ENCODE data around the gene OR6A2.

DNA sequence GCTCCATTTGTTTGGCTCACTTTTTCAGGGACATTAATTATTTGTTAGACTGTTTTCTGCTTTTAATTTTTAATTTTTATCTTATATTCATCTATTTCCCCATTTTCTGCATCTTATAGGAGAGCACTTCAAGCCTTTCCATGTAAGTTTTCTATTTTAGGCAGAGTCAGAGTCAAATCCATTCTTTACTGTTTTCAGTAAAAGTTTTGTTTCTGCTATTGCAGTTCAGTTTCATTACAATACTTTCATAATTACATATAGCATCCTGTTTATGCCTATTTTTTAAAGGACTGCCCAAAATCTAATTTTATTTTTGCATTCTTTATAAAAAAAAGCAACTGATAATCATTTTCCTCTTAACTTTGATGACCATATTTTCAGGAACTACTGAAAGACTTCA is 42.2 kb upstream of the OR6A2 start:
- TF ChIP-seq CTCF (IDR thresholded peaks at IDR 0.05) (no peak), POLR2AphosphoS5 (IDR thresholded peaks at IDR 0.05) (no peak)
